DMS79 treated with DMSO at 0.1 percent for 48 hours (cell line): Measurements from ENCODE around the gene SLC25A20.
A peak's percentile ranks its signal among the peaks of the same experiment; 100 is the strongest.

Experiments used
- DNase-seq: peaks from one replicate; lab custom pipeline; 2025; lab: John Stamatoyannopoulos, UW

SLC25A20 gene

DNA sequence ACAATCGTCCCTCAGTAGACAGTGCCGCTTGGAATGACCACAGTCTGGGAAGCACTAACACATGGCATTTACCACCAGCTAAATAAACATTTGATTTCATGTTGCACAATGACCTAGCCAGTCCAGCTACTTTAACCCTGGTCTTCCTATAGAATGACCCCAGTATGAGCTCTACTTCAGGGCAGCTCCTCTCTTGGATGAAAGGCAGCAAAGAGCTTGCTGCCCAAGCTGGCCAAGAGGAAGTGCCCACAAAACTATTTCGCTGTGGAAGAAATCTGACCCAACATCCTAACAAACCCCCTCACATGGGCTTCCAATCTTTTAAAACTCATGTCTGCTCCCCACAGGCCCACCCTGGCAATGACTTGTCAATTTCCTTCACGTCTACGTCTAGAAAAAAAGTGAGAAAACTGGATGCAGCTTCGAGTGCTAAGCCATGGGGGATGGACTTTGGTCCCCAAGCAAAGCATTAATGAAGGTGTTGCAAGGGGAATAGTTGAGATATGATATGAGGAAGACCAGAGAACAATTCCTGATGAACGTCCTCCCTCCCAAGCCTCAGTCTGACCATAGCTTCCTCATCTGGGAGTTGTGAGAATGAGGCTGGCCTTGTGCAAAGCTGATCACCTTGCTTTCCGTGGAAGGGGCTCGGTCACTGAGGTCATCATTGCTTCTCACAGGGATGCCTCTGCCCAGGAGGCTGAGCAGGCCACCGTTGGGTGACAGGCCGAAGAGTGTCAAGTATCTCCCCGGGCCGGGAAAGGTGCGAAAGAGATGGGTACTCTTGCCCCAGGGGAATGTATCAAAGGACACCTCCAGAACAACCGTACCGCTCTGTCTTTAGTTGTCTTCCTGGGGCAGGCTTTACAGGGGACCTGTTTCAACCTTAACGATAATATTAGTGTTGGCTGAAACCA is 964 bp downstream of the SLC25A20 start:
- DNase-seq, result no peak

DNA sequence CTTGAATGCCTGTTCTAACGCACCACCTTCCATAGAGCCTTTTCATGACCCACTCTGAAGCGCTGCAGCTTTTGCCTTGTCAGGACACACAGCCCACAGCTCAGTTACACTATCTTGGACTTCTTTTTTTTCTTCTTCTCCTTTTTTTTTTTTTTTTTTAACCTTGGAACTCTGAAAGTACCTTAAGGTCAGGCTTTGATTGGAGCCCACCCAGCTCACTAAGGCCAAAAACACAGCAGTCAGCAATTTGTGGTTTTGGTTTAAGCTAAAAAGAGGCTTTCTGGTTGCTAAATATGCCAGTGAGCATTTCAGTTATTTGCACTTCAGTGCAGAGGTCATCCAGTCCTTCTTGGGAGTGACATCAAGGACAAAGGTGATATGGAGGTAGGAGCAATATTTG is 1.7 kb downstream of the SLC25A20 start:
- DNase-seq, result no peak

DNA sequence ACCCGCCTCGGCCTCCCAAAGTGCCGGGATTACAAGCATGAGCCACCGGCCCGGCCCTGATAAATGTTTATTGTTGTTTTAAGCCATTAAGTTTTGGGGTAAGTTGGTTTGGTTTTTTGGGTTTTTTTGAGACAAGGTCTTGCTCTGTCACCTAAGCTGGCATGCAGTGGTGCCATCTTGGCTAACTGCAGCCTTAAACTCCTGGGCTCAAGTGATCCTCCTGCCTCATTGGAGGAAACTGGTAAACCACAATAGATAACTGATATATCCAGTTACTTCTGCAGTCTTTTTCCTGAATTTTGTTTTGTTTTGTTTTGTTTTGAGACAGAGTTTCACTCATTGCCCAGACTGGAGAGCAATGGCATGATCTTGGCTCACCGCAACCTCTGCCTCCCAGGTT is 4.2 kb downstream of the SLC25A20 start:
- no peak for DNase-seq

DNA sequence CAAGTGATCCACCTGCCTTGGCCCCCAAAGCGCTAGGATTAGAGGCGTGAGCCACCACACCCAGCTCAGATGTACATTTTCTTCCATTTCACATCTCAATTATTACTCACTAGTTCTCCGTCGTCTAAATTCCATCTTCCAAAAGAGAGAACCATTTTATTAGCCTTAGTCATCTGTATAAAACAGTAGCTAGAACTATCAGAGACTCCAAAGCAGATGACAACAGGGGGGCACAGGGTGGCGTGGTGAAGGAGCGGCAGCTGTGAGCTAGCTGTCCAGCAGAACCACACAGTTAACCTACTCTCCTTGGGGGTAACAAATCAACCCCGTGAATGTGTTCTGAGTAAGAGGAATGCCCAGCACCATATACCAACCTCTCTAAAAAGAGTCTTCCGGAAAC is 7.1 kb downstream of the SLC25A20 start:
- no peak for DNase-seq

DNA sequence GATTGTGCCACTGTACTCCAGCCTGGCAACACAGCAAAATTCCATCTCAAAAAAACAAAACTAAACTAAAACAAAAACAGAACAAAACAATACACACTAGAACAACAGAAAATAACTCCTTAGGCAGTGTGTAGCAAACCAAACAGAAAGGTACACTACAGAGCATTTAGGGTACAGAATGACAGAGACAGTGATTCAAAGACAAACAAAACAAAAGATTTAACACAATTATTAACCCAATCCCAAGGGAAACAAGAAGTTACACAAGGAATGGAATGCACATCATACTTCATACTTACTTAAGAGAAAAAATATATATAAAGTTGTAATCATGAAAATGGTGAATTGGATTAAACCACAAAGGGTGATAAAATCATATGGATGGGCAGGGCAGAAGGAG is 12.9 kb downstream of the SLC25A20 start:
- no peak for DNase-seq

DNA sequence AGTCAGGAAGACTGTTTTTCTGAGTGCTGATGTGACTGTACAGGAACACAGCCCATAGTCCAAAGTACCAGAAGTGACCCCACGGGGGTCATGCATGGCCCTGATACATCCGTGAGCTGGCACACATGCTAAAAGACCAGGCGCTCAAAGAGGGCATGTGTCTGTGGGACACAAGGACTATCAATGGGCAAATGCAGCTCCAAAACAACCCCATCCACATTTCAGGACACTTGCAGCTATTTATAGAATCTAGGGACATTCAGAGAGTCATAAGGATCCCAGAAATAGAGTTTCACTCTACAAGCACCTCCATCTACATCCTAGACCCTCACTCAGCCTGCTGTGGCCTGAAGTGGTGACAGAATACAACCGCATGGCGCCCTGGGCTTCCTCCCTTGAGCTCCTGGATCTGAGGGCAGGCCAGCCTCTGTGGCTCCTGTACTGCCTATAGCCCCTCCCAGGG is 17.0 kb downstream of the SLC25A20 start:
- DNase-seq, result no peak

DNA sequence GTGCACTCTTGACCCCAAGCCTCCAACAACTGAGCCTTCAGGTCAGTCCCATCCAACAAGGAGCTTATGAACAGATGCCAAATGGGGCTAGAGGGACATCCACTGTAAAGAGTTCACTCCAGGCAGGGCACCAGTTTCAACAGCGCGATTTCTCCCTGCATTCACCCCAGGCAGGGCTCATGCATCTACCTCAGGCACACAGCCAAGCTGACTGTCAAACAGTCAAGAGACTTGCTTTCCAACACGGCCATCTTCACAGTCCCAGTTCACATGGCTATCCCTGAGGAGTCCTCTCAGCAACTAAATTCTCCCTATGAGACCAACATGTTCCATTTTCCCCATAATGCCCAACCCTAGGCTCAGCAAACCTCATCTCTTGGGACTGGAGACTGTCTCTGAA is 17.7 kb downstream of the SLC25A20 start:
- no peak for DNase-seq

DNA sequence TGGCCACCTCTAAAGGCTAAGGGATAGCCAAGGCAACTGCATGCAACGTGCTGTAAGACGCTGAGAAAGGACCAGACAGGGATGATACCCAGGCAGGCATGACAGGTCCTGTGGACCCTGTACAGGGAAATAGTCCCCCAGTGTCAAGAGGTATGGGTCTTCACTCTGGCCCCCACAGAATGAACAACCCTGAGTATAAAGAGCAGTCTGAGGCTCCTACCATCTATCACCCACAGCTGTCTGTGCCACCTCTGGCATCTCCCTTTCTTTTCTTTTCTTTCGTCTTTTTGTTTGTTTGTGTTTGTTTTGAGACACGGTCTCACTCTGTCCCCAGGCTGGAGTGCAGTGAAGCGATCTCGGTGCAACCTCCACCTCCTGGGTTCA is 18.7 kb downstream of the SLC25A20 start:
- no peak for DNase-seq

DNA sequence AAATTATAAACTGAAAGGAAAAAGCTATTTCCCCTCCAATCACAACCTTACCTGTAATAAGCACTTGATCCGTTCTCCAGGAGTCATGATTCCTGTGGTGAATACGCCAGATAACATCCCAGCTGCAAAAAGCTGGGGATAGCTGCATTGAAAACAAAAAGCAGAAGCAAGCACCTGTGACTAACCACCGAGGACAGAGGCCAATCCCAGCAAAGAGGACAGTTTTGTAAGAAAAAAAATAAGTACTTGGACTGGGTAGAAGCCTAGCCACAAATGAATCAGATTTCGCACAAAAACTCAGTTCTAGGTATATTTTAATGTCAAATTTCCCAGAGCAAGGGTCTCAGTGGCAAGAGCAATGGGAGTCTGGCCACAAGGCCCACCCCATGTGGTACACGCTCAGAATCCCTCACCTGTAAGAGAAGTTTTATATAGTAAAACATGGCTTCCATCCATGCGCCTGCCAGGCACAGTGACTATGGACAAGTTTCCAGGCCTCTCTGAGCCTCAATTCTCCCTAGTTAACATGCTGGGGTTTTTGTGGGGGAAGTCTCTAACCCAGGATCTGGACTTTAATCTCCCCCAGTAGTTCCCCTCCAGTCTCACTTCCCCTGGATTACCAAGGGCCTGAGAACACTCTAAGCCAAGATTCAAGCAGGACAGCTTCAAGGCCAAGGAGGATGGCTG is 19.2 kb downstream of the SLC25A20 start:
- DNase-seq, result no peak

DNA sequence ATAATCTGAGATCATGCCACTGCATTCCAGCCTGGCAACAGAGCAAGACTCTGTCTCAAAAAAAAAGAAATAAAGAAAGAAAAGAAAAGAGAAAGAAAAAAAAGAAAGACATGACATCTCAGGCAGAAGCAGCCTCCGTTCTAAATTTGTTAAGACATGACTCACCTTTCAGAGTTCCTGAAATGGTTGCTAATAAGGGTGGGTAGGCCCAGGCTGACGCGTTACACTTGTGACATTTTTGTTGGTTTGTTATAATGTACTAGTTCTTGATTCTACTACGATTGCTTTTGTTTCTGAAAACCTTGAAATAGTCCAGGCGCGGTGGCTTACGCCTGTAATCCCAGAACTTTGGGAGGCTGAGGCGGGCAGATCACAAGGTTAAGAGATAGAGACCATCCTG is 21.0 kb downstream of the SLC25A20 start:
- DNase-seq, result no peak

DNA sequence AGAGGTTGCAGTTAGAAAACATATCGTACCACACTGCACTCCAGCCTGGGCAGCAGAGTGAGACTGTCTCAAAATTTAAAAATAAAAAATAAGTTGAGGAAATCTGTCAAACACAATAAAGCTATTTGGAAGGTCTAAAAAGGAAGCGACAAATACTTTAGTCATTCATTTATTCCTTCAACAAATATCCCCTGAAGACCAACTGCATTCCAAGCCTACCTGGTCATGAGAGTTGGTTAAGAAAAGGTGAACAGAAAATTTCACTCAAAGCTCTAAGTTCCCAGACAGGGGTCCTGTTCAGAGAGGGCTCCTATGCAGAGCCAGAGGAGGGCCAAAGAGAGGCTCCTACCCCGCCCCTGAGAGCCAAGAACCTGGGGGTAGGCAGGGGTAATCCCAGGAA is 35.6 kb downstream of the SLC25A20 start:
- no peak for DNase-seq

DNA sequence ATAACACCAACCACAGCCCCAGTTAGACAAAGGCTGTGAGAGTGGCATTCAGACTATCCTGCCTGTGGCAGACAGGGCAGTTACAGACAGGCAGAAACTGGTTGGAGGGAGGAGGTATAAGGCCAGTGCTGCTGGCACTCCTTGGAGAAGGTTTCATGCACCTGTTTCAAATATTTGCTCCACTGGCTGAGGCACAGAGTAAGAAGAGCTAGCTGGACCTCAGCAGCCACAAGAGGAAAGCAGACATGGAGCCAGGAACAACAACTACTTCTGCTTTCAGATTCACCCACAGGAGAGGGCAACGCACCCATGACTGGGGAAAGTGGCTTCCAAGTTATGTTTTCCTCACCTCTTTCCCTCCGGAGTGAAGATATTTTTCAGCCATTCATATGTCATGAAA is 39.5 kb downstream of the SLC25A20 start:
- no peak for DNase-seq

DNA sequence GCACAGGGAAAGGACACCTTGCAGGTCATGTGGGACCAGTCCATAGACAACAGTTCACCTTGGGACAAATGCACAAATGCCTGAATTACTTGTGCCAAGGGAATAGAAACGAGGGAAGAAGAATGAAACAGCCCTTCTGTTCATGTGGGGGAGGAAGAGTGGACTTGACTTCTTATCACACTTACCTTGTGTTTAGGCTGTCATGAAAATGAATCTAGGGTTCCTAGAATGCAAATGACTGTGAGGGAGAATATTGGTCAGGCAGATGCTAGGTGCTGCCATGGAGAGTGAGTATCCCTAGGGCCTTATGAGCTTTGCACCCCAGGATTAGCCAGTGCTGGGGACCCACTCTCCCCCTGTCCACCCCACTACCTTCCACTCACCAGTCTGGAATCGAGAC is 40.0 kb downstream of the SLC25A20 start:
- no peak for DNase-seq

DNA sequence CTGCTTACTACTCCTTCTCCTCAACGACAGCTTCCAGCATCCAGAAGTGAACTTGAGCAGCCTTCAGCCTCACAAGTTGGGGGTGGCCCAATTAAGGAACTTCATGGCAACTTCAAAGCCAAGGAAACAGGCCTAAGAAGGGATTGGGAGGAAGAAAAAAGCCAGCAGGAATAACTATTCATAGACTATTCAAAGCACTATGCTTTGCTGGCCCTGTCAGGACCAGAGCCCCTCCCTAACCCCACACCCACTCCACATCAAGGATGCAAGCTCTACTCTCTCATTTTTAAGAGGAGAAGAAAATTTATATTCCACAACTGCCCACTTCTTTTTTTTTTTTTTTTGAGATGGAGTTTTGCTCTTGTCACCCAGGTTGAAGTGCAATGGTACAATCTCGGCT is 41.0 kb downstream of the SLC25A20 start:
- DNase-seq, result no peak

DNA sequence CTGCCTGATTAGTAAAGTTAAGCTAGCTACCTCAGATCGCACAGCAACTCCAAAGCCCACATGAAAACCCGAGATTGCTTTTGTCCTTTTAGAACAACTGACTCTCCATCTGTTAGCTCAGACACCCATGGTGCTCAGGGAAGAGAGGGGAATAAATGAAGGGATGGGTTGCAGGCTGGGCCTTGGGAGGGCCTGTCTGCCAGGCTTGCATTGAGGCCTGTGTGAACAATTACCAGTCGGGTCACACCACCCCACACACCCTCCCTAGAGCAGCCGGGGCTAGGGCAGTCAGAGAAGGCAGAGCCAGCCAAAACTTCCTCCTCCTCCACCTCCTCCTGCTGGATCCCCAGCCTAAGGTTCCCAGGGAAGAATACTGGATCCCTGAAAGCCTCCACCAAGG is 42.2 kb downstream of the SLC25A20 start:
- DNase-seq, result no peak

DNA sequence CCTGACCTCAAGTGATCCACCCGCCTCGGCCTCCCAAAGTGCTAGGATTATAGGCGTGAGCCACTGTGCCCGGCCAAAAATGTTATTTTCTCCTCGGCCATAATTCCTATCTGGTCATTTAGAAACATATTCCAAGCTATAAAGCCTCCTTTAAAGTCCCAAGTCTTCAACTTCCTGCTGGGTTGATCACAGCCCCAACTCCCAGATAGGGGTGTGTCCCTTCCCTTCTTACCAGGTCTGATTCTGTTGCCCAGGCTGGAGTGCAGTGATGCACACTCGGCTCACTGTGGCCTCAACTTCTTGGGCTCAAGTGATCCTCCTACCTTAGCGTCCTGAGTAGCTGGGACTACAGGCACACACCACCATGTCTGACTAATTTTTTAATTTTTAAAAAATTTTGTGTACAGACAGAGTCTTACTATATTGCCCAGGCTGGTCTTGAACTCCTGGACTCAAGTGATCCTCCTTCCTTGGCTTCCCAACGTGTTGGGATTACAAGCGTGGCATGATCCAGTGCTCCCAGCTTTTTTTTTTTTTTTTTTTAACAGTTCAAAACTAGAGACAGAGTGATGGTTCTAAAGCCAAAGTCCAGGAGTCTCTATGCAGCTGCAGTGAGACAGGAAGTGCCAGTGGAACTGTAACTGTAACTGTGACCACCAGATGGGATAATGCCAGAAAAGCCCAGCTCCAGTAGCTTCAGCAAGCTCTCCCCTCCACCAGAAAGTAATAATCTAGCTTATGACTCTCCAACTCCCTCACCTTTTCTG is 42.8 kb downstream of the SLC25A20 start:
- DNase-seq, result no peak

DNA sequence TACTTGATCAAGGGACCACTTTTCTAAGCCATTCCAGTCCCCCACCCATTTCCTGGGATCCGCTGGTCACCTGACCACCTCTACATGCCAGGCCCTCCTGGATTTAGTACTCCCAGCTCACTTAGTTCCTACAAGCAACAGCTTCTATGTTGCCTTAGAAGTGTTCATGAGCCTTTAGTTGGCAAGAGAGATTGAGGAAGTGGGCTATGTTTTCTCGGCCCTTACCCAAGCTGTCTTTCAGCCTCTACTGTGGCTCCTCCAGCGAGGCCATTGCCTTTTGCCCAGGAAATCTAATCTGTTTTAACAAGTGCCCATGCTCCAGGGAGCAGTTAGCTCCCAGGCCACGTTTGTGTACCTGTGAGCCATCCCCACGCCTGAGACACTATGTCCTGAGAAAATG is 46.5 kb downstream of the SLC25A20 start:
- no peak for DNase-seq

DNA sequence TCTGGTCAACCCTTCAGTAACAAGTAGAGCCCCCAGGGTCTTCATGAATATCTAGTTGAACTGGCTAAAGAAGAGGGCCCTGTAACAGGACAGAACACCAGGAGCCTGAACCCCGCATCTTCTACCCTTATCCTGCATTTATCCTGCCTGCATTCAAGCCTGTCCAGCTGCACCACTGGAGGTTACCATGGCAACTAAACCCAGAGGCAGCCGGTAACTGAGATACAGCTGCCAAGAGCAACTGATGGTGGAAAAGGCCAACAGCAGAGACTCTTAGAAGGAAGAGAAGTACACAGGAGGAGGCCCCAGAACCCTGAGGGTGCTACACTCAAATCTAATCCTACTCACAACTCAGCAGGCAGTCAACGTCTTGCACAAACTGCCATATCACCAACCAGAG is 47.3 kb downstream of the SLC25A20 start:
- DNase-seq, result peak; percentile 42

DNA sequence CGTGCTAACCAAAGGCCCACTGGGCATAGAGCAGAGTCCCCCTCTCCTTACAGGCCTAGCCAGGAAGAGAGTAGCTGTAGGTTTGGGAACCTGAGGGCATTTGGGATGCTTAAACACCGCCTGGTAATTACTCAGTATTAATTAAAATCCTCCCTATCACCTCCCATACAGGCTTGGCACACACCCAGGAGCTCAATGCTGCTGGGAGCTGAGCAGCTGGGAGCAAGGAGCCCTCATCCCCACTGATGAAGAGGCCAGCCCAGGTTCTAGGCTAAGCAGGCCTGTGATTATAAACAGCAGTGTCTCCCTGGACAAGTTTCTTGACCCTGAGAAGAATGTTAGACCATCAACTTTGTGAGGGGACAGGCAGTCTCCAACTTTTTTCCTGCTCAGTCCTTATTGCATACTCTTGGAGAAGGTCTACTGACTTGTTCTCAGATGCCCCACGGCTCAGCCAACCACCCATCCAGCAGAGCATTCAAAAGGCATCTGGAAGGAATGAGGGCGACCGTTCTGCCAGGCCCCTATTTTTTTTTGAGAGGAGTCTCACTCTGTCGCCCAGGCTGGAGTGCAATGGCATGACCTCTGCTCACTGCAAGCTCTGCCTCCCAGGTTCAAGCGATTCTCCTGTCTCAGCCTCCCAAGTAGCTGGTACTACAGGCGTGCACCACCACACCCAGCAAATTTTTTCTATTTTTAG is 49.7 kb downstream of the SLC25A20 start:
- DNase-seq, result no peak

DNA sequence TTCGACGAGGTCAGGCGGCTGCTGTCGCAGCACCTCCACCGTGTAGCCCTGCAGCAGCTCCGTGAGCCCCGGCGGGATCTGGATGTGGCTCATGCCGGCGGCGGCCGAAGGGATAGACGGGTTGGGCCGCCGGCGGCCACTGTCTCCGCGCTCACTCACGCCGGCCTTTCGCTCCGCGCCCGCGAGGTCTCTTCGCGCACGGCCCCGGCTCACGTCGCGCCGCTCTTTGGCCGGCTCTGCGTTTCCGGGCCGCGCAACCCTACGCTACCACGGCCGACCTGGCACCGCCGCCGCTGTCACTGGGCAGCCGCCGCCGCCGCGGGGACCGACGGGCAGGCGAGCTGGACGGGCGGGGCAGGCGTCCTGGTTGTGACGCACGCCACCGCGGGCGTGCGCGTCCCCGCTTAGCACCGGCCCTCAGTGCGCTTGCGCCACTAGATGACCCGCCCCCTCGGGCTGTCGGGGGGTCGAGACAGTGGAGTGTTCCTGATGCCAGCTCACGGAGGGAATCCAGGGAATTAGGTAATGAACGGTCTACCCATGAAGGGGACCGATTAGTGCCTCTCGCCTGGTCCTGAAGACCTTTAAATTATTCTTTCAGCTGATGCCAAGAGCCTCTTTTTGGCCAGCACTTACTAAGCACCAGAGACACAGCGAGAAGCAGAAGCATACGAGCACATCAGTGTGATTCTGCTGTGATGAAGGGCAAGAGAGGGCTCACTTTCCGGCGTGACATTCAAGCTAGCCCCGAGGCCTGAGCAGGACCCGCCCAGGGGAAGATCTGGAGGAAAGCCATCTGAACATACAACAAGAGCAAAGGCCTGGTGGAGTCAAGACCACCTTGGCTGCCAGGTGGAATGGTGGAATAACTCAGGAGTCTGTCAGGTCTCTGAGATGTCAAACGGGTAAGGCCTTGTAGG is 50.9 kb downstream of the SLC25A20 start, which contains the start of gene PRKAR2A:
PRKAR2A (minus strand) TSS at position 371 of the 920 bp plus-strand sequence; CDS start at position 93, 278 bp downstream.
- DNase-seq, result peak; percentile 35

DNA sequence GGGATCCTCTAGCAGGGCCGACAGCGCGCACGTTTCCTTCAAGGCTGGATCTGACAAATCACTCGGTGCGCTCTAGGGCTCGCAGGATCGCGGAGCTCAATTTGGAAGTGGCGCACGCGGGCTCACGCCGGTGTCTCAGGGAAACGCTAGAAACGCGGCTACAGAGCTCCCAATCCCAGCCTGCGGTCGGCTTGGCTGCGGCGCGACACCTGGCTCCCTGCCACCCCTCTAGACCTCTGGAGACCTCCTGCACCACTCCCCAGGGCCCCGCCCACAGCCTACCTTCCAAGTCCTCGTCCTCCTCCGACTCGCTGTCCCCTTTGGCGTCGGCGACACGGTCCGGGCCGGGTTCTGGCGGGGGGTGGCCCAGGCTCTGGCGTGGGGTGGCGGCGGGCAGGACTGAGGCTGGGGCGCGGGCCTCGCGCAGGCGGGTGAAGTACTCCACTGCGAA is 51.6 kb downstream of the SLC25A20 start:
- DNase-seq, result peak; percentile 68
